Nephron progenitor cell (in vitro differentiated cells): ENCODE results near the gene PRSS36.

ENCODE experiments used
- DNase-seq: peaks from one replicate; pipeline ENCODE4 v3.0.0; 2021
- H3K27ac Mint-ChIP-seq: 2 replicates; pipeline ENCODE4 v1.8.0; 2021; ENCODE audit warnings: mild to moderate bottlenecking, moderate library complexity, mixed read lengths
- H3K27me3 Mint-ChIP-seq: 2 replicates; pipeline ENCODE4 v1.8.0; 2021; ENCODE audit warnings: mild to moderate bottlenecking, low read depth, mixed read lengths; ENCODE audit not compliant: poor library complexity
- H3K36me3 Mint-ChIP-seq: 2 replicates; pipeline ENCODE4 v1.8.0; 2021; ENCODE audit warnings: low read depth, mixed read lengths
- H3K4me1 Mint-ChIP-seq: 2 replicates; pipeline ENCODE4 v1.8.0; 2021; ENCODE audit warnings: mixed read lengths
- H3K4me3 Mint-ChIP-seq: 2 replicates; pipeline ENCODE4 v1.8.0; 2021; ENCODE audit warnings: mild to moderate bottlenecking, moderate library complexity, mixed read lengths
- H3K9me3 Mint-ChIP-seq: 2 replicates; pipeline ENCODE4 v1.8.0; 2021; ENCODE audit warnings: mild to moderate bottlenecking, moderate library complexity, mixed read lengths
- TF ChIP-seq, protein P1 (sequence below): fragments of 200-600 bp; sonication (generic); IDR thresholded peaks from 2 replicates; pipeline ENCODE4 v1.5.0; 2021; ENCODE audit warnings: antibody characterized with exemption

The PRSS36 gene

DNA sequence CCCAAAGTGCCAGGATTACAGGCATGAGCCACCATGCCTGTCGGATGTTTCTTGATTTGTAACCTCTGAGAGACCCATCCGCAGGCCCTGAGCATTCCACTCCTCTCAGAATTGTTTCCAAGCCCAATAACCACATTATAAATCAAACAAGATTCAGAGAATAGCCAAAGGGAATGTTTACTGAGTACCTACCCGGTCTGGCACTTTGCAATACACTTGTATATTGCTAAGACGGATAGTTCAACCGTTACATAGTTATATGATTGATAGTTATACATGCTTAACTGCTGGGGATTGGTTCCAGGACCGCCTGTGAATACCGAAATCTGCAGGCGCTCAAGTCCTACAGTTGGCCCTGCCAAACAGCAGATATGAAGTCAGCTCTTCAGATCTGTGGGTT, 35.4 kb downstream of the PRSS36 start:
- Mint-ChIP-seq H3K27ac (peak overlapping the region; percentile 92), H3K9me3 (no peaks in the 10 kb centered on the region), H3K36me3 (peaks cover 16% of the 10 kb centered on the region), H3K27me3 (peaks cover 2% of the 10 kb centered on the region), H3K4me1 (peaks cover 19% of the 10 kb centered on the region), H3K4me3 (no peak overlapping the region)
- DNase-seq: no peak
- TF ChIP-seq, protein P1, sequence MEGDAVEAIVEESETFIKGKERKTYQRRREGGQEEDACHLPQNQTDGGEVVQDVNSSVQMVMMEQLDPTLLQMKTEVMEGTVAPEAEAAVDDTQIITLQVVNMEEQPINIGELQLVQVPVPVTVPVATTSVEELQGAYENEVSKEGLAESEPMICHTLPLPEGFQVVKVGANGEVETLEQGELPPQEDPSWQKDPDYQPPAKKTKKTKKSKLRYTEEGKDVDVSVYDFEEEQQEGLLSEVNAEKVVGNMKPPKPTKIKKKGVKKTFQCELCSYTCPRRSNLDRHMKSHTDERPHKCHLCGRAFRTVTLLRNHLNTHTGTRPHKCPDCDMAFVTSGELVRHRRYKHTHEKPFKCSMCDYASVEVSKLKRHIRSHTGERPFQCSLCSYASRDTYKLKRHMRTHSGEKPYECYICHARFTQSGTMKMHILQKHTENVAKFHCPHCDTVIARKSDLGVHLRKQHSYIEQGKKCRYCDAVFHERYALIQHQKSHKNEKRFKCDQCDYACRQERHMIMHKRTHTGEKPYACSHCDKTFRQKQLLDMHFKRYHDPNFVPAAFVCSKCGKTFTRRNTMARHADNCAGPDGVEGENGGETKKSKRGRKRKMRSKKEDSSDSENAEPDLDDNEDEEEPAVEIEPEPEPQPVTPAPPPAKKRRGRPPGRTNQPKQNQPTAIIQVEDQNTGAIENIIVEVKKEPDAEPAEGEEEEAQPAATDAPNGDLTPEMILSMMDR: no peak

- no peak overlapping the region for H3K27ac Mint-ChIP-seq
- peaks cover 16% of the 10 kb centered on the region for H3K36me3 Mint-ChIP-seq
- H3K9me3 Mint-ChIP-seq: no peaks in the 10 kb centered on the region
- H3K4me3 Mint-ChIP-seq: no peak overlapping the region
- no peak for DNase-seq
- H3K27me3 Mint-ChIP-seq: peaks cover 3% of the 10 kb centered on the region
- TF ChIP-seq, protein P1: no peak
- peaks cover 16% of the 10 kb centered on the region for H3K4me1 Mint-ChIP-seq
Observed at GRCh38 chr16:31113121-31114120, 36.4 kb downstream of the PRSS36 start.

DNA sequence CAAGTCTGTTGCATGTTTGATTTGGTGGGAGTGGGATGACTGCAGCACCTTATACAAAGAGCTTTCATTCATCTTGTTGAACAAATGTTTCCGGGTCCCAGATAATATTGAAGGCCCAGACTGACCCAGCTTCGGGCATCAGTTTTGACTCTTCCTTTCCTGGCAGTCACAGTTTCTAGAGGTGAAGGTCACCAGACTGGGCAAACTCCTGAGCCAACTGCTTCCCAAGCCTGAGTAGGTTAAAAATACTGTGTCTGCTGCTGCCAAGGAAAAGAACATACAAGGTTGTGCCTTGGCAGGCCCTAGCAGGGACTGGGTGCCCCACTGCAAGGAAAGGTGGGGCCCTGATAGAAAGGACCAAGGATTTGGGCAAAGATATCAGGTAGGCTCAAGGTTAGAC, 37.2 kb downstream of the PRSS36 start:
- H3K9me3 Mint-ChIP-seq: no peaks in the 10 kb centered on the region
- TF ChIP-seq, protein P1: no peak
- peaks cover 14% of the 10 kb centered on the region for H3K4me1 Mint-ChIP-seq
- peaks cover 3% of the 10 kb centered on the region for H3K27me3 Mint-ChIP-seq
- no peak for DNase-seq
- H3K27ac Mint-ChIP-seq: no peak overlapping the region
- H3K4me3 Mint-ChIP-seq: no peak overlapping the region
- peaks cover 16% of the 10 kb centered on the region for H3K36me3 Mint-ChIP-seq

- H3K4me1 Mint-ChIP-seq: peaks cover 20% of the 10 kb centered on the region
- H3K27ac Mint-ChIP-seq: no peak overlapping the region
- H3K4me3 Mint-ChIP-seq: no peak overlapping the region
- TF ChIP-seq, protein P1: no peak
- no peaks in the 10 kb centered on the region for H3K9me3 Mint-ChIP-seq
- peaks cover 3% of the 10 kb centered on the region for H3K27me3 Mint-ChIP-seq
- peaks cover 16% of the 10 kb centered on the region for H3K36me3 Mint-ChIP-seq
- no peak for DNase-seq
Observed at GRCh38 chr16:31111881-31112466, 37.9 kb downstream of the PRSS36 start.

DNA sequence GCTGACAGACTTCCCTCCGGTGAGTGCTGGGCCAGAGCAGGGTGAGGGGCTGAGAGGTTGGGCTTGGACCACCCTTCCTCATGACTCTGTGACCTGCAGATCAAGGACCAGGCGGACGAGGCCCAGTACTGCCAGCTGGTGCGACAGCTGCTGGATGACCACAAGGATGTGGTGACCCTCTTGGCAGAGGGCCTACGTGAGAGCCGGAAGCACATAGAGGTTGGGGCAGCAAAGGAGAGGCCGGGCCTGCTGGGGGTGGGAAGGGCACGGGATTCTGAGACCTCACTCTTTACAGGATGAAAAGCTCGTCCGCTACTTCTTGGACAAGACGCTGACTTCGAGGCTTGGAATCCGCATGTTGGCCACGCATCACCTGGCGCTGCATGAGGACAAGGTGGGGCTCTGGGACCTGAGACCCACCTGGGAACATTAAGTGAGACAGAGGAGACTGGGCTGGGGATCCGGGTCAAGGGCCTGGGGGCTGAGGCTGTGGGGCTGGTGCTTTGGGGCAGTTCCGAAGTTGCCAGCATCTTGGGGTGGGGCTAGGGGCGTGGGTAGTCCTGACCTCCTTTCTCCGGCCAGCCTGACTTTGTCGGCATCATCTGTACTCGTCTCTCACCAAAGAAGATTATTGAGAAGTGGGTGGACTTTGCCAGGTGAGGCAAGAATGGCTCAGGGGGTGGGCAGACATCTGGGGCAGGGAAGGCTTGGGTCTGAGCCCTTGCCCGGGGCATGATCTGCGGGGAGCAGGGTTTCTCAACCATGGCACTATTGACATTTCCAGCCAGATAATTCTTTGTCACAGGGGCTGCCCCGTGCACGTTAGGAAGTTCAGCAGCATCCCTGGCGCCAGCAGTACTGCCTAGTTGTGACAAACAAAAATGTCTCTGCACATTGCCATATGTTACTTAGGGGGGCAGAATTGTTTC, 39.5 kb downstream of the PRSS36 start:
- no peak for DNase-seq
- Mint-ChIP-seq H3K27me3 (peaks cover 3% of the 10 kb centered on the region), H3K9me3 (peaks cover 3% of the 10 kb centered on the region), H3K4me3 (peak overlapping the region; percentile 63), H3K36me3 (peaks cover 16% of the 10 kb centered on the region), H3K27ac (peak overlapping the region; percentile 92), H3K4me1 (peaks cover 20% of the 10 kb centered on the region)
- TF ChIP-seq, protein P1: no peak
